Naive thymus-derived CD4-positive, alpha-beta T cell (primary cell): Measurements from ENCODE around the gene AFAP1. TPM values are rescaled to one million over a fixed set of nuclear protein-coding genes. Genes with fewer than 3 reads are reported as not detected.

Experiments used
- ATAC-seq: fragments of 150-1000 bp; cut with Tn5 transposase; 2 replicates; pipeline ENCODE4 v1.10.0; 2021; ENCODE audit warnings: mild to moderate bottlenecking, moderate library complexity
- CTCF ChIA-PET: fragments of 350-600 bp; sonication (Branson Sonifier 250); formaldehyde crosslinking; loops from one replicate; lab custom pipeline; 2021; ENCODE audit warnings: antibody characterized with exemption; lab: Charles Lee
- POLR2A ChIA-PET: fragments of 350-600 bp; sonication (Branson Sonifier 250); formaldehyde crosslinking; loops from one replicate; lab custom pipeline; 2021; ENCODE audit warnings: antibody characterized with exemption, inconsistent platforms; lab: Charles Lee
- DNase-seq, 9 donors: peaks; one replicate each; pipeline versions ENCODE4 v3.0.0 to v3.0.0-alpha.2; 2020 to 2022; ENCODE audit warnings: mixed read lengths in 1 of 9
- H3K27ac ChIP-seq: one replicate; pipeline ENCODE4 v1.7.0; 2013; ENCODE audit warnings: mild to moderate bottlenecking, low read depth, low read length, moderate library complexity
- H3K27me3 ChIP-seq, 2 donors: one replicate each; pipeline ENCODE4 v1.7.0; 2013; ENCODE audit warnings: low read length in 2 of 2, mild to moderate bottlenecking in 2 of 2, moderate library complexity in 2 of 2; ENCODE audit not compliant: control insufficient read depth in 2 of 2, insufficient read depth in 2 of 2
- H3K36me3 ChIP-seq, 3 experiments: 1 replicate in 2 of 3; 2 replicates in 1 of 3; pipeline ENCODE4 v1.7.0; 2013; ENCODE audit warnings: low read length in 3 of 3, mild to moderate bottlenecking in 3 of 3, moderate library complexity in 1 of 3; ENCODE audit not compliant: insufficient read depth in 3 of 3, control insufficient read depth in 2 of 3
- H3K4me1 ChIP-seq, 2 donors: one replicate each; pipeline ENCODE4 v1.7.0; 2013; ENCODE audit warnings: low read length in 2 of 2, mild to moderate bottlenecking in 2 of 2, moderate library complexity in 1 of 2; ENCODE audit not compliant: control insufficient read depth in 2 of 2, insufficient read depth in 2 of 2
- H3K4me3 ChIP-seq: 2 replicates; pipeline ENCODE4 v1.7.0; 2013; ENCODE audit warnings: mild to moderate bottlenecking, low read length
- H3K9me3 ChIP-seq, 3 experiments: 1 replicate in 2 of 3; 2 replicates in 1 of 3; pipeline ENCODE4 v1.7.0; 2013; ENCODE audit warnings: low read length in 3 of 3; ENCODE audit not compliant: control insufficient read depth in 2 of 3
- H3K27ac Mint-ChIP-seq, 9 donors: one replicate each; pipeline ENCODE4 v1.8.0; 2020 to 2022; ENCODE audit warnings: mixed read lengths in 9 of 9, mild to moderate bottlenecking in 8 of 9, moderate library complexity in 5 of 9, inconsistent platforms in 2 of 9
- H3K27me3 Mint-ChIP-seq, 5 donors: one replicate each; pipeline ENCODE4 v1.8.0; 2021 to 2022; ENCODE audit warnings: mixed read lengths in 5 of 5, mild to moderate bottlenecking in 1 of 5
- H3K36me3 Mint-ChIP-seq, 5 donors: one replicate each; pipeline ENCODE4 v1.8.0; 2020 to 2022; ENCODE audit warnings: mixed read lengths in 5 of 5, mild to moderate bottlenecking in 3 of 5, inconsistent platforms in 1 of 5
- H3K4me1 Mint-ChIP-seq, 7 donors: one replicate each; pipeline ENCODE4 v1.8.0; 2020 to 2022; ENCODE audit warnings: mixed read lengths in 7 of 7, mild to moderate bottlenecking in 3 of 7, inconsistent platforms in 1 of 7
- H3K4me3 Mint-ChIP-seq, 10 donors: one replicate each; pipeline ENCODE4 v1.8.0; 2020 to 2022; ENCODE audit warnings: mild to moderate bottlenecking in 10 of 10, mixed read lengths in 10 of 10, moderate library complexity in 6 of 10, inconsistent platforms in 2 of 10
- H3K9me3 Mint-ChIP-seq, 11 donors: one replicate each; pipeline ENCODE4 v1.8.0; 2020 to 2022; ENCODE audit warnings: mixed read lengths in 11 of 11, mild to moderate bottlenecking in 4 of 11, inconsistent platforms in 1 of 11, moderate library complexity in 1 of 11
- intact Hi-C, 2 donors: fragments of 100-400 bp; cut with micrococcal nuclease; formaldehyde crosslinking; loops; one replicate each; pipeline ENCODE4 v1.15.1; 2023
- polyA plus RNA-seq, 2 donors: library from polyadenylated mRNA; unstranded; fragments of 300-500 nt; fragmentation: Illumina TruSeq; gene quantifications; one replicate each; pipeline ENCODE4 v1.2.3, GENCODE V29; 2021
- total RNA-seq, 6 experiments: library from RNA in 5 of 6; stranded (reverse) in 5 of 6; gene quantifications; 1 replicate in 5 of 6; 2 replicates in 1 of 6; pipeline ENCODE4 v1.2.3 and lab custom pipeline; 2021 to 2026

The AFAP1 gene
- total and polyA plus RNA-seq, 7 experiments from 2014 or later = 2.2 to 27.2 (median 9.6) TPM

GRCh38 chr4:7735395-7735794 lies 204.3 kb downstream of the AFAP1 start:
- no peak for DNase-seq
- H3K4me3 Mint-ChIP-seq = no peak overlapping the region

DNA sequence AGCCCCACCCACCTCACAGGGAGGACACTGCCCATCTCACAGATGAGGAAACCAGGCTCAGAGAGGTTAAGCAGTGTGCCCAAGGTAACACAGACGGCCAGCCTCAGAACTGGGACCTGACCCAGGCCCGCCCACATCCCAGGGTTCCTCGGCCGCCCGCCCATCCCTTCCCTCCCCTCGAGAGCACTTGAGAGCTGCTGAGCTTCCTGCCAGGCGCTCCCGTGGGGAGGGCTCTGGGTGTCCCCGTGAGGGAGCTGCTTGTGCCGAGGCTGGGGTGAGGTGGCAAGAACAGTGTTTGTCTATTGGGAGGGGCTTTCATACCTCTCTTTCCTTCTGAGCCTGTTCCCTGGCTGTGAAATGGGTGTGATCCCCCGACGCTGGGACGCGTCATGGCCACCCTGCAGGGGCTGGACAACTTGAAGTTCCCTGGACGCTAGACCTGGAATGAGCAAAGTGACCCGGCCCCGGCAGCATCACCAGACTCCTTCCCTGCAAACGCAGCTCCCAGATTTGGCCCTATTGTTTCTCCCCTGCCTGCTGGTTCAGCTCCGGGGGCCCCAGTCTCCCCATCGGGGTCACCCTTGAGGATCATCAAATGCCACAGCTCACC lies 204.9 kb downstream of the AFAP1 start:
- intact Hi-C loops = no loop called here
- H3K4me1 Mint-ChIP-seq = peaks cover 0 to 7% (median 0%) of the 10 kb centered on the region in 7 donors
- peaks cover 0 to 3% (median 0%) of the 10 kb centered on the region in 5 donors for H3K27me3 Mint-ChIP-seq
- H3K4me1 ChIP-seq = no peaks in the 10 kb centered on the region
- ChIA-PET POLR2A (no interaction called here), CTCF (no interaction called here)
- no peak overlapping the region for H3K27ac ChIP-seq
- no peaks in the 10 kb centered on the region for H3K36me3 ChIP-seq
- H3K27me3 ChIP-seq = no peaks in the 10 kb centered on the region
- H3K27ac Mint-ChIP-seq = peak overlapping the region in 1 of 9 donors; percentile 72
- H3K4me3 ChIP-seq = no peak overlapping the region
- DNase-seq (no peak), ATAC-seq (no peak)
- H3K36me3 Mint-ChIP-seq = no peaks in the 10 kb centered on the region
- no peaks in the 10 kb centered on the region for H3K9me3 ChIP-seq
- H3K4me3 Mint-ChIP-seq = no peak overlapping the region
- peaks cover 0 to 1% (median 0%) of the 10 kb centered on the region in 11 donors for H3K9me3 Mint-ChIP-seq

More at GRCh38 chr4:7735395-7735794, 204.3 kb downstream of the AFAP1 start:
- H3K4me1 Mint-ChIP-seq = peaks cover 0 to 7% (median 0%) of the 10 kb centered on the region in 7 donors
- Histone ChIP-seq H3K9me3 (no peaks in the 10 kb centered on the region), H3K36me3 (no peaks in the 10 kb centered on the region), H3K4me1 (no peaks in the 10 kb centered on the region), H3K27ac (no peak overlapping the region), H3K27me3 (no peaks in the 10 kb centered on the region), H3K4me3 (no peak overlapping the region)
- peaks cover 0 to 3% (median 0%) of the 10 kb centered on the region in 5 donors for H3K27me3 Mint-ChIP-seq
- intact Hi-C loops = no loop called here
- ChIA-PET POLR2A (no interaction called here), CTCF (no interaction called here)
- peaks cover 0 to 1% (median 0%) of the 10 kb centered on the region in 11 donors for H3K9me3 Mint-ChIP-seq
- peak overlapping the region in 2 of 9 donors; percentile 59 to 72 for H3K27ac Mint-ChIP-seq
- H3K36me3 Mint-ChIP-seq = no peaks in the 10 kb centered on the region
- no peak for ATAC-seq

- peak overlapping the region in 2 of 9 donors; percentile 34 to 51 for H3K27ac Mint-ChIP-seq
- H3K4me1 Mint-ChIP-seq = peaks cover 0 to 7% (median 0%) of the 10 kb centered on the region in 7 donors
- no peak overlapping the region for H3K4me3 ChIP-seq
- no peak overlapping the region for H3K27ac ChIP-seq
- no peak for DNase-seq
- ChIA-PET CTCF (interaction anchor here (0.7 kb wide), 1 partner anchor 254 kb away, joined by 4 read pairs; no protein-coding TSS in a partner anchor), POLR2A (no interaction called here)
- ATAC-seq = no peak
- H3K4me1 ChIP-seq = no peaks in the 10 kb centered on the region
- intact Hi-C loops = no loop called here
- H3K36me3 Mint-ChIP-seq = no peaks in the 10 kb centered on the region
- no peaks in the 10 kb centered on the region for H3K27me3 ChIP-seq
- H3K9me3 Mint-ChIP-seq = peaks cover 0 to 1% (median 0%) of the 10 kb centered on the region in 11 donors
- peaks cover 0 to 3% (median 0%) of the 10 kb centered on the region in 5 donors for H3K27me3 Mint-ChIP-seq
- no peaks in the 10 kb centered on the region for H3K9me3 ChIP-seq
- no peak overlapping the region for H3K4me3 Mint-ChIP-seq
- H3K36me3 ChIP-seq = no peaks in the 10 kb centered on the region
Measured at GRCh38 chr4:7733801-7734650, 205.6 kb downstream of the AFAP1 start.

GRCh38 chr4:7733201-7733600 lies 206.5 kb downstream of the AFAP1 start:
- H3K27me3 ChIP-seq = no peaks in the 10 kb centered on the region
- peaks cover 0 to 7% (median 0%) of the 10 kb centered on the region in 7 donors for H3K4me1 Mint-ChIP-seq
- DNase-seq (no peak), ATAC-seq (no peak)
- no peaks in the 10 kb centered on the region for H3K36me3 ChIP-seq
- intact Hi-C loops = no loop called here
- H3K4me3 ChIP-seq = no peak overlapping the region
- no peak overlapping the region for H3K27ac ChIP-seq
- H3K9me3 Mint-ChIP-seq = peaks cover 0 to 1% (median 0%) of the 10 kb centered on the region in 11 donors
- H3K4me3 Mint-ChIP-seq = no peak overlapping the region
- H3K36me3 Mint-ChIP-seq = no peaks in the 10 kb centered on the region
- CTCF ChIA-PET = no interaction called here
- peaks cover 0 to 3% (median 0%) of the 10 kb centered on the region in 5 donors for H3K27me3 Mint-ChIP-seq
- POLR2A ChIA-PET = no interaction called here
- H3K27ac Mint-ChIP-seq = peak overlapping the region in 1 of 9 donors; percentile 34
- H3K4me1 ChIP-seq = no peaks in the 10 kb centered on the region
- H3K9me3 ChIP-seq = no peaks in the 10 kb centered on the region

- no peak overlapping the region for H3K4me3 Mint-ChIP-seq
- no peak overlapping the region for H3K27ac Mint-ChIP-seq
- no peak for DNase-seq
- ATAC-seq = no peak
- CTCF ChIA-PET = interaction anchor here (1.2 kb wide), 1 partner anchor 12 kb away, joined by 4 read pairs; no protein-coding TSS in a partner anchor
- no peaks in the 10 kb centered on the region for H3K36me3 Mint-ChIP-seq
- peaks cover 0 to 1% (median 0%) of the 10 kb centered on the region in 11 donors for H3K9me3 Mint-ChIP-seq
- Histone ChIP-seq H3K27ac (no peak overlapping the region), H3K4me3 (no peak overlapping the region), H3K36me3 (no peaks in the 10 kb centered on the region), H3K27me3 (no peaks in the 10 kb centered on the region), H3K4me1 (no peaks in the 10 kb centered on the region), H3K9me3 (no peaks in the 10 kb centered on the region)
- H3K27me3 Mint-ChIP-seq = peaks cover 0 to 3% (median 0%) of the 10 kb centered on the region in 5 donors
- intact Hi-C loops = no loop called here
- H3K4me1 Mint-ChIP-seq = peaks cover 0 to 7% (median 0%) of the 10 kb centered on the region in 7 donors
- POLR2A ChIA-PET = interaction anchor here (0.6 kb wide), 1 partner anchor 11 kb away, joined by 4 read pairs; no protein-coding TSS in a partner anchor
Measured at GRCh38 chr4:7732263-7732662, 207.4 kb downstream of the AFAP1 start.

GRCh38 chr4:7731437-7731836 lies 208.2 kb downstream of the AFAP1 start:
- Histone ChIP-seq H3K27me3 (no peaks in the 10 kb centered on the region), H3K27ac (no peak overlapping the region), H3K4me1 (no peaks in the 10 kb centered on the region), H3K9me3 (no peaks in the 10 kb centered on the region), H3K4me3 (no peak overlapping the region), H3K36me3 (no peaks in the 10 kb centered on the region)
- H3K27ac Mint-ChIP-seq = no peak overlapping the region
- peaks cover 0 to 7% (median 0%) of the 10 kb centered on the region in 7 donors for H3K4me1 Mint-ChIP-seq
- peaks cover 0 to 3% (median 0%) of the 10 kb centered on the region in 5 donors for H3K27me3 Mint-ChIP-seq
- ChIA-PET CTCF (interaction anchor here (1.2 kb wide), 1 partner anchor 11 kb away, joined by 4 read pairs; no protein-coding TSS in a partner anchor), POLR2A (no interaction called here)
- H3K36me3 Mint-ChIP-seq = no peaks in the 10 kb centered on the region
- no peak overlapping the region for H3K4me3 Mint-ChIP-seq
- intact Hi-C loops = no loop called here
- H3K9me3 Mint-ChIP-seq = peaks cover 0 to 1% (median 0%) of the 10 kb centered on the region in 11 donors
- ATAC-seq = no peak
- DNase-seq = no peak
